Measurements from ENCODE around the gene MMD2.

Gene MMD2

GRCh38 chr7:4861673-4862072 lies 97.3 kb downstream of the MMD2 start, which contains the start of gene PAPOLB:
PAPOLB (minus strand) TSS chr7:4862030; CDS start chr7:4861810, 220 bp downstream.
- no peak for TF ChIP-seq CTCF (IDR thresholded peaks at IDR 0.05; ENCODE audit: low read depth, low read length)
- no peak for DNase-seq (ENCODE audit: extremely low read depth, low read depth)

GRCh38 chr7:4861227-4861626 lies 97.8 kb downstream of the MMD2 start:
- no peak for DNase-seq (ENCODE audit: extremely low read depth, low read depth)
- no peak for TF ChIP-seq CTCF (IDR thresholded peaks at IDR 0.05; ENCODE audit: low read depth, low read length)

- TF ChIP-seq CTCF (IDR thresholded peaks at IDR 0.05; ENCODE audit: low read depth, low read length): no peak
- no peak for DNase-seq (ENCODE audit: extremely low read depth, low read depth)
These were observed 101.8 kb downstream of the MMD2 start for GRCh38 chr7:4857189-4857588.

GRCh38 chr7:4856336-4857057 lies 102.5 kb downstream of the MMD2 start:
- no peak for TF ChIP-seq CTCF (IDR thresholded peaks at IDR 0.05; ENCODE audit: low read depth, low read length)
- DNase-seq (ENCODE audit: extremely low read depth, low read depth): no peak
